ENCODE measurements around the gene SLC43A2. TPM values are rescaled to one million over a fixed set of nuclear protein-coding genes. Genes with fewer than 3 reads are reported as not detected.

The SLC43A2 gene
- total RNA-seq, 4 donors from 2014 or later: 4.8 to 11.8 (median 10.6) TPM

GRCh38 chr17:1571341-1571704 is 57.3 kb downstream of the SLC43A2 start:
- Histone ChIP-seq H3K27ac (no peak overlapping the region), H3K27me3 (no peaks in the 10 kb centered on the region), H3K36me3 (no peaks in the 10 kb centered on the region), H3K9me3 (no peaks in the 10 kb centered on the region), H3K4me3 (no peak overlapping the region), H3K4me1 (peaks cover 23% of the 10 kb centered on the region)
- WGBS: 89% methylated on average over 18 of the region's 18 CpGs
- DNase-seq (ENCODE audit: low spot score in 2 of 2): peak in 1 of 2 donors; percentile 49
- TF ChIP-seq POLR2AphosphoS5 (IDR thresholded peaks at IDR 0.05) (no peak), CTCF (IDR thresholded peaks at IDR 0.05) (no peak), POLR2A (IDR thresholded peaks at IDR 0.05) (no peak), EP300 (IDR thresholded peaks at IDR 0.05) (no peak)

GRCh38 chr17:1568950-1569810 is 59.5 kb downstream of the SLC43A2 start:
- peaks cover 6% of the 10 kb centered on the region for H3K4me1 ChIP-seq
- TF ChIP-seq POLR2A (IDR thresholded peaks at IDR 0.05) (no peak), POLR2AphosphoS5 (IDR thresholded peaks at IDR 0.05) (no peak), CTCF (IDR thresholded peaks at IDR 0.05) (no peak), EP300 (IDR thresholded peaks at IDR 0.05) (no peak)
- no peaks in the 10 kb centered on the region for H3K27me3 ChIP-seq
- no peak overlapping the region for H3K4me3 ChIP-seq
- no peaks in the 10 kb centered on the region for H3K36me3 ChIP-seq
- WGBS: 55% methylated on average over 26 of the region's 27 CpGs
- H3K27ac ChIP-seq: no peak overlapping the region
- H3K9me3 ChIP-seq: no peaks in the 10 kb centered on the region
- no peak for DNase-seq (ENCODE audit: low spot score in 2 of 2)

- 75% methylated on average over 14 of the region's 14 CpGs for WGBS
- Histone ChIP-seq H3K27ac (no peak overlapping the region), H3K27me3 (no peaks in the 10 kb centered on the region), H3K4me3 (no peak overlapping the region), H3K4me1 (peaks cover 7% of the 10 kb centered on the region), H3K9me3 (no peaks in the 10 kb centered on the region), H3K36me3 (no peaks in the 10 kb centered on the region)
- DNase-seq (ENCODE audit: low spot score in 2 of 2): no peak
- TF ChIP-seq CTCF (IDR thresholded peaks at IDR 0.05): no peak
- no peak for TF ChIP-seq POLR2AphosphoS5 (IDR thresholded peaks at IDR 0.05)
- no peak for TF ChIP-seq EP300 (IDR thresholded peaks at IDR 0.05)
- no peak for TF ChIP-seq POLR2A (IDR thresholded peaks at IDR 0.05)
Measured at GRCh38 chr17:1566505-1567199, 62.0 kb downstream of the SLC43A2 start.

GRCh38 chr17:1565877-1566276 is 62.8 kb downstream of the SLC43A2 start:
- no peak for DNase-seq (ENCODE audit: low spot score in 2 of 2)
- H3K36me3 ChIP-seq: no peaks in the 10 kb centered on the region
- 50% methylated on average over 6 of the region's 6 CpGs for WGBS
- H3K27me3 ChIP-seq: no peaks in the 10 kb centered on the region
- no peaks in the 10 kb centered on the region for H3K9me3 ChIP-seq
- H3K4me3 ChIP-seq: no peak overlapping the region
- H3K27ac ChIP-seq: no peak overlapping the region
- TF ChIP-seq CTCF (IDR thresholded peaks at IDR 0.05): no peak
- TF ChIP-seq POLR2AphosphoS5 (IDR thresholded peaks at IDR 0.05): no peak
- TF ChIP-seq EP300 (IDR thresholded peaks at IDR 0.05): no peak
- H3K4me1 ChIP-seq: peaks cover 14% of the 10 kb centered on the region

All from suprapubic skin (tissue), 4 donors.